COLO668 (cell line): Measurements from ENCODE around the gene TH.

Experiments
- DNase-seq: peaks from one replicate; lab custom pipeline; 2025; ENCODE audit not compliant: unreplicated experiment; lab: John Stamatoyannopoulos, UW

The TH gene

DNA sequence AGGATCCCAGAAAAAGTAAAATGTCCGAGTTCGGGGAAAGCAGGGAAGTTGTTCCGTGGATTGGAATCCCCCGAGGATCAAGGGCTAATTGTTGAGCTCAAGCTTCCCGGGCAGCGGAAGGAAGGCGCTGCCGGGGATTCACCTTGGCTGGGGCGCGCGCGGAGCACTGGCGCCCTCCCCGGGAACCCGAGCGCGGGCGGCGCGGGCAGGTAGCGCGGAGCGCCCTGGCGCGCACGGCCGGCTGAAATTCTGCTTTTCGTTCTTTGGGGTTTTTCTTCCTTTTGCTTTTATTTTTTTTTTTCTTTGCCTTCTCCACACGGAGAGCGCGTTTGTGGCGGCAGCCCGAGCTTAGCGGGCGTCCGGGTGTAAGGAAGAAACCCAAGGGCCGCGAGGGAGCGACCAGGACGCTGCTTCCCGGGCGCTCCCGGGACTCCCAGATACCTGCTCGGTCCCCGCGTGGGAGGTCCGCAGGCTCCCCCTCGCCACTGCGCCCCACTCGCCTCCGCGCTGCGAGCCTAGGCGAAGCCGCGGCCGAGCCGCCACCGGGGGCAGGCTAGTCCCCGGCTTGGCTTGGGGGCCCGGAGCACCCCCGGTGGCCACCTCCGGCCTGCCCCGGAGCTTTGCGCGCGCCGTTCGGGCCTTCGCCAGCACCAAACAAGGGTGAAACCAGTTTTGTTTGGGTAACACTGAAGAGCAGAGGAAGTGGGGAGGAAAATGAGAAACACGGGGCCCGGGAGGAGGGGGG lies 27.6 kb downstream of the TH start:
- peak; percentile 4 for DNase-seq

DNA sequence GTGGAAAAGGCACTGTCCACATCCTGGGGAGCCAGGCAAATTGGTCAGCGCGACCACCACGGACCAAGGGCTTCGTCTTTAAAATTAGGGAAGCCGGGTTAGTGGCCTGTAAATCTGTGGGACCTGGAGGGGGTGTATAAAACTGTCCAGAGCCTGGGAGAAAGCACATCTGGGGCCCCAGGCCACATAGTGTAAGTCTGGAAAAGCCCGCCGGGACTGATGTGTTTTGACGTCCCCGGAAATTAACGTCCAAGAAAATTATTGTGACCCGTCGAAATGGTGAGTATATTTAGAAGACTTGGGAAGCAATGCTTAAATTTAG lies 28.2 kb downstream of the TH start:
- DNase-seq = no peak

DNA sequence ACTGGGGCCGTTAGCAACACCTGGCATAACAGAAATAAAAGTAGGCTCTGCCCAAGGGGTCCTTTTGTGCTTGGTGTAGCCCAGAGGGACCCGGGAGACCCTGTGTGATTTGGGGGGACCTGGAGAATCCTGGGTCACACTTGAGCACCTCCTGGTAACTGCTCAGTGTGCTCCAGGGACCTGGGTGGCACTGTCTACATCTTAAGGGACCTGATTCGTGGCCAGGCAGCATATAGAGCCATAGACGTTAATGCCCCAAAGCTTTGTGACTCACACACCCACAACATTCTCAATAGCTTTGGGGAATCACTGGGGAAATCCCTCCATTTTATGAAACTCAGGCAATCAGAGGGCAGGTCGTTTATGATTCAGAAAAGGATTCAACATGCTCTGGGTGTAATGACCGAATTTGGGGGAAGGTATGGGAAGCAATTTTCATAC lies 28.8 kb downstream of the TH start:
- no peak for DNase-seq

DNA sequence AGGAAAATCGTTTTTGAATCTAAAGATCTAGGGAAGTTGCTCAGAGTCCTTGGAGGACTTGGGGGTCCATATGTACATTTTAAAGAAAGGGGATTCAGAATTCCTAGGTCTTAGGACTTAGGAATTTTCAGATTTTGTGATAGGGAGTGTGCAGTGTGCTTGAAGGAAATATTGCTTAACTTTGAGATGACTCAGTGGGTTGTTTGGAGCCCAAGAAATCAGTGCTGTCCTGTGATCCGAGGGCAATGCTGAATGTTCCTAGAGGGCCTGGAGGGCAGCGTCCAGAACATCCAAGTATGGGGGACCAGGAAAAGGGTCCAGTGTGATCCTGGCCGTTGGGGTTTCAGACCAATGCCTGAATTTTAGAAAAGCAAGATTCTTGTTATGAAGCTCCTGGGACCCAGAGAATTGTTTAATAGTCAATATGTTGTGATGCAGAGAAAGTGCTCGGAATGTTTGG lies 29.3 kb downstream of the TH start:
- no peak for DNase-seq

DNA sequence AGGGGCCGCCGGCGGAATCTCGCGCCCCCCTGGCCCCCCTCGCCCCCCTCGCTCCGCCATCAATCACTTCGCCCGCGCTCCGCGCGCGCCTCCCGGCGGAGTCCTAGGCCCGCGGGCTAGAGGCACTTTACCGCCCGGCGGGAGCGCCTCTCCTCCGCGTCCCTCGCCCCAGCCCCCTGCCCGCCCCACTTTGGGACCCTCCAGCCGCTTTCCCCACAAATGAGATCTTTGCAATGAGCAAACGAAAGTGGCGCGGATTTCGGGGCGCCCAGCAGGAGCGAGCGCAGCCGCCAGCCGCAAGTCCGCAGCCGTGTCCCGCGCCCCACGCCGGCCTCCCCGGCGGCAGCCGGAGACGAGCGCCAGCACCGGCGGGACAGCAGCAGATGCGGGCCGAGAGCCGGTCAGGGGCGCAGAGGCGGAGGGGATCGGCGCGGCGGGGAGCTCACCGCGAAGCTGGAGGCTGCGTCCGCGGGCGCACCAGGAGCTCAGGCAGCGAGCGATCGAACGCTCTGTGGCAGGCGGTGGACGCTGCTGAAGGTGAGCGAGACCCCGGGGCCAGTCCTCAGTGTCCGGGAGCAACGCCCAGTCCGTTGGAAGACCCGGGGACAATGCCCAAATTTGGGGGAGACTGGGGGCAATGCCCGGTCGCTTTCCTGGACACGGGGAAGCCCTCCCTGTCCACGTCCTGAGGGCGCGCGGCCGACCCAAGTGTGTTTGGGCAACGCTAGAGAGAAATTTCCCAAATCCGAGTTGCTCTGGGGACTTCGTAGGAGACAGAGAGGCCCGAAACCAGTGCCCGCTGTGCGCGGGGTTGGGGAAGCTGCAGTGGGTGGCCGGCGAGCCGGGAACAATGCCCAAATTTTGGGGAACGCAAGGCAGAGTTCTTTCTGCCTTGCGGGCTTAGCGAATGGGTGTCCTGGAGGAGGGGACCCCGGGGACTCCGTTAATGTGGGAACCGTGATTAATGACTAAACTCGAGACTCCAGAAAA lies 30.9 kb downstream of the TH start:
- DNase-seq = no peak

DNA sequence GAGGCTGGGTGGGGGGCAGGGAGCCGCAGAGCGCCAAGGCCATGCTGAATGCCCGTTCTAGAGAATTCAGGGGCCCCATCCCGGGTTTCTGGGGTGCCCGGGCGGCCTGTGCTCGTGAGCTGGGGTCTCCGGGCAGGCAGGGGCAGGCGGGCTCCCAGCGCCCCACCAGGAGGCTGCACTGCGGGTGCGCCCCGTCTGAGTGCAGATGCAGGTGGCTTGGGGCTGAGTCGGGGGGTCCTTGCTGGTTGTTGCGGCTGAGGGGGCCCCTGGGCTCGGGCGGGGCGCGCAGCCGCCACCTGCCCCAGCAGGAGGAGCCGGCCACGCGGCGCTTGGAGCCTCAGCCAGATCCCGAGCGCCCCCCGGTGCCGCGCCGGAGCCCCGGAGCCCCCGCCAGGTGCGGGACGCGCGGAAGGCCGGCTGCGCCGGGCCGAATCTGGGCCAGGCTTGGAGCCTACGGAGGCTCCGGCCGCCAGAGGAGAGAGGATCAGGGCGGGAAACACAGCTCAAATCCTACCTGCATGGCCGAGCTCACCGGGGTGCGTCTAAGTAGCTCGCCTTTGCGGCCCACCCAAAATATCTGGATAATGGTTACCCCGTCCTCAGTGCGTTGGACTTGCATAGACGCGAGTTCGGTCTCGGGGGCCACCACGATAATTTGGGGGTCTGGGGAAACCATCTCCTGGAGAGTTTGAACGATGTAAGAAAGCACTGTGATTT lies 31.8 kb downstream of the TH start:
- DNase-seq = no peak

DNA sequence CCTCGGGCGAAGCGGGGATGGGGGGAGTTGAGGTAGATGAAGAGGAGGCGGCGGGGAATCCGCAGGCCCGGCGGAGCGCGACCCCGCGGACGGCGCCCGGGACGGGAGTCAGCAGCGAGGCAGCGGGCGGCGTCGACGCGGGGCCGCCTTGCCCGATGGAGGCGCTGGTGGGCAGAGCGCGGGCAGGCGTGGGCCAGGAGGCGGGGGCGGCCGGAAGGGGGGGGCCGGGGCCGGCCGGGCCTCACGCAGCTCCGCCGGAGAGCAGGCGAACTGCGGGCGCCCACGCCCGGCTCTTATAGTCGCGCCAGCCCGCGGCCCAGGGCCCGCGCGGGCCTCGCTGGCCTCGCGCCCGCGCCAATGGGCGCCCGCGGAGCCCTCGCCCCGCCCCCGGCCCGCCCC lies 32.5 kb downstream of the TH start, which contains the start of gene IGF2:
TSS of gene IGF2 (minus strand) at position 267 of the 399 bp plus-strand sequence. CDS start 3,866 bp downstream, outside the sequence.
- no peak for DNase-seq

DNA sequence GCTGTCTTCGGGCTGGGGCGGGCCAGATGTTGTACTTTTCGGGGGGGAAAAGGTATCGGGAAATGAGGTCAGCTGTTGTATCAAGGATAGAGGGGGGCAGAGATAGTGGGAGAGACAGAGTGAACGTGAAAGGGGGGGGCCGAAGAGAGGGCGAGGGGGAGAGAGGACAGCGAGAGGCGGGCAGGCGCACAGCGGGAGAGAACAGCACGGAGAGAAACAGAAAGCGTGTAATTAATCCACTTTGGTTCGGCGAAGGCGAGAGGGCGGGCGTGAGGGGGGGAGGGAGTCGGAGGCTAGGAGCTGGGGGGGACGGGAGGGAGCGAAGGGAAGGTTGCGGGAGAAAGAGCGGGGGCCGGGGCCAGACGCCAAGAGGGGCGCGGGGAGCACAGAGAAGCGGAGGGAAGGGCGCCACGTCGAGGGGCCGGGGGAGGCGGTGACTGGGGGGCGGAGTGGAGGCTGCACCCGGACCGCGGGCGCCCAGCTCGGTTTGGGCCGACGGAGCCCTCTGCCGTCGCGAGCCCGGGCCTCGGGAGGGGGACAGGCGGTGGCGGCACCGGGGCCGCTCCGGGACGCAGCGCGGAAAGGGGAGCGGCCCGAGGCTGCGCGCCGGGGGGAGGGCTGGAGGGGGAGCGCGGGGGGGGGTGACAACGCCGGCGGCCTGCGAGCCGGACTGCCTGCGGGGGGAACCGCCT lies 33.0 kb downstream of the TH start:
- no peak for DNase-seq

DNA sequence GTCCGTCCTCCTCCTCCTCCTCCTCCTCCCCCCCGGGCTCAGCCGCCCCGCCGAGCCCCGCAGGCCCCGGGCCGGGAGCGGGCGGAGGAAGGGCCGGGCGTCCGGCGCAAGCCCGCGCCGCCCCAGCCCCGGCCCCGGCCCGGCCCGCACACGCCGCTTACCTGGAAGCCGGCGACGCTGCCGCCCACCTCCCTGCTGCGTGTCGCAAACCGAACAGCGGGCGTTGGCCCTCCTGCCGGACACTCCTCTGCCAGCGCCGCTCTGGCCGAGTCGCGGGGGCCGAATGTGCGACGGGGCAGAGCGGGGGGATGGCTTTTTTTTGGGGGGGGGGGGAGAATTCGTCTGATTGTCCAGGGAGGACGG lies 33.6 kb downstream of the TH start:
- no peak for DNase-seq

DNA sequence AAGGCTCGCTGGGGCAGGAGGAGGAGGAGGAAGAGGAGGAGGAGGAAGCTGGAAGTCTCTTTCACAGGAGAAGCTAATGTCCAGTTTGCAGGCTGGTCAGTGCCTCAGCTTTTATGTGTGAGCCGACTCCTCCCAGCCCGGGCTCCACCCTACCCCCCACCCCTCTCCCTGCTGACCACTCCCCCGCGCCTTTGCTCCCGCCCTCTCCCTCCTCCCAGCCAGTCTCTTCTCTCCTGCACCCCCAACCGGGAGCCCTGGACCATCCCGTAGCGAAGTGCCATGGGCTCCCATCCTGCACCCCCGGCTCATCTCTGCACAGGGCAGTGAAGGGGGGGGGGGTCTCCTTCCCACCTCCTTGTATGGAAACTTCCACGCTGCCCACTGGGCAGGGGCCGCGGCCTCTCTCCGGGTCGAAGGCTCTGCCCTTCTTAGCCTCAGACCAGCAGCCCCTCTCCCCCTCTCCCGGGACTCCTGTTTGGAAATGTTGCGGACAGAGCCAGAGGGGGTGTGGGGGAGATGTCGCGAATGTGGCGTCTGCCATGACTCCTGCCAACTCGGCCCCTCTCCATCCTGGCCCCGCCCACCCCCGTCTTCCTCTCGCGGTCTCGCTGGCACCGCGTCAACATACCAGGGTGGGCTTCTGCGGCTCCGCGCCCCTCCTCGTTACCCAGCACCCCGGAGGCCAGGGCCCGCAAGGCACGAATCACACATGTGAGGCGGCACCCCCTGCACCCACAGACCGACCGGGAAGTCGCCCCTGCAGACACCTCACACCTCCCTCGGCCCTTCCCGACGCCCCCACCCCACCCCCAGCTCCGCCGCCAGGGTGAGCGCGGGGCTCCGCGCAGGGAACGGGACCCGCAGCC lies 34.2 kb downstream of the TH start:
- no peak for DNase-seq

DNA sequence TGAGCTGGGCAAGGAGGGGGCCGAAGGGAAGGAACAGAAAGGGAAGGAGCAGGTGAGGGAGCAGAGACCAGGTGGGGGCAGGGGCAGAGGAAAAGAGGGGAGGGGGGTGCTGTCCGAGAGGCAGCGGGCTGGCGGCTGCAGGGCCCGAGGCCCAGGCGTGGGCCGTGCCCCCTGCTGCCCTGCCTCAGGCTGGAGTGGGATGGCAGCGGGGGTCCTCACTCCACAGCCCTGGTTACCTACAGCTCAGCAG lies 34.7 kb downstream of the TH start:
- no peak for DNase-seq

DNA sequence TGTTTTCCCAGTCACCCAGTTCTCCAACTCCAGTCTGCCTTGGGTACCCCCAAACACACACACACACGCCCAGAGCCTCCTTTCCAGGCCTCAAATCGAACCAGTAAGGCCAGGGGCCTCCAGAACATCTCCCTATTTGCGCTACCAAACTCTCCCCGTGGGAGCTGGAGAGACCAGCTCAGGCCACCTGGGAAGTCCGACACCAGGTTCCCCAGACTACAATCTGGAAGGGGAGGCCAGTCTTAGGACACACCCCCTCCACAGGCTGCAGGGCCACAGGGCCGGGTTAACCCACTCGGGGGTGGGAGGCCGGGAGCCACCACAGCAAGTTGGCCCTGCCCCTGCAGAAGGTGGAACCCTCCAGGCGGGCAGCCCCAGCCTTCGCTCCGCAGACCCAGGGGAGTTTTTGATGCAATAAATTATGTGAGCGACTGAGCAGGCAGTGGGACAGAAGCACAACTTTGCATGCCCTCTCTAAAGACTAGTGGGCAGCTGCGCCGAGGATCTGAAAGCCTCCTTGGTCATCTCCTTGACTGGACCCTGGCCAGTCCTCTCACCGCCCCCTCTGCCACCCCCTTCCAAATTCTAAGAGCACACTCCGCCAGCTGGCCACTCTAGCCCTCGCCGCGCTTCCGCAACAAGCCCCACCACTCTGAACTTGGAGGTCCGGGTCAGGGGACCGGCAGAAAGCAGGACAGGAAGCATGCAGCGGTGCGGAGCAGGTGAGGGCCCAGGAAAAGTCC lies 35.2 kb downstream of the TH start:
- DNase-seq = no peak

DNA sequence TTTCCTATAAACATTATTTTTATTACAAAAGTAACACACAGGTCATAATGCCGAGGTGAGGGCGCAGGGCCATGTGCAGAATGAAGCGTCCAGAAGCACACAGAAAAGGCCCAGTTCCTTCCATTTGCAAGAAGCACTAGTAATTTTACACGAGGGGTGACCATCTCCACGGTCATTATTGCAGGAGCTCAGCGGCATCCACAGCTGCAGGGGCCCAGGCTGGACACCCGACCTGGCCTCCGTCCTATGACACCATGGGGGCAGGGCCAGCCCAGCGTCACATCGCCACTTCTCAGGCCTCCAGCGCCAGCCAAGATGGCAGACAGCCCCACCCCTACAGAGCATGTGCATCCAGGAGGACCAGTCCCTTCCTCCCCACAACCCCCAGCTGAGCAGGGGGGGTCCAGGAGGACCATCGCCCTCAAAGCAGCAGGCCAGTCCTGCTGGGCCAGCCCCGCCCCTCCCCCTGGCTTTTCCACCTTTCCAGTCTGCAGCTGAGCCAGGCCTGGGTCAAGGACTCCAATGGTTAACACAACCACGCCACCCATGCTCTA lies 35.9 kb downstream of the TH start:
- DNase-seq = no peak

DNA sequence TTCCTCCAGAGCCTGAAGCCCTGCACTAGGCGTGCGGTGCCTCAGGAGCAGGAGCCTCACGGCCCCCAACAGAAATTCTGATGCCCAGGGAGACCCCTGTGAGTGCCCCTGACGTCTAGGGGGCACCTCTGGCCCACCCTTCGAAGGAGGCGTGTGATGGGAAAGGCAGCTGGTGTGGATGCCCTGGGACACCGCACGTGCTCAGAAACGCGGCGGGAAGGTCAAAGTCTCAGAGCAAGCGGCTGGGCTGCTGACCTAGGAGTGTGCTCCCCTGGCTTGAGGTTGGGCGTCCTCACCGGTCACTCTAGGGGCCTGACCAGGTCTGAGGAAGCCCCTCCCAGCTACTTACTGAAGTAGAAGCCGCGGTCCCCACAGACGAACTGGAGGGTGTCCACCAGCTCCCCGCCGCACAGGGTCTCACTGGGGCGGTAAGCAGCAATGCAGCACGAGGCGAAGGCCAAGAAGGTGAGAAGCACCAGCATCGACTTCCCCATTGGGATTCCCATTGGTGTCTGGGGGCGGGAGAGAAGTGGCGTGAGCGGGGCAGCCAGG lies 36.5 kb downstream of the TH start:
- DNase-seq = no peak

DNA sequence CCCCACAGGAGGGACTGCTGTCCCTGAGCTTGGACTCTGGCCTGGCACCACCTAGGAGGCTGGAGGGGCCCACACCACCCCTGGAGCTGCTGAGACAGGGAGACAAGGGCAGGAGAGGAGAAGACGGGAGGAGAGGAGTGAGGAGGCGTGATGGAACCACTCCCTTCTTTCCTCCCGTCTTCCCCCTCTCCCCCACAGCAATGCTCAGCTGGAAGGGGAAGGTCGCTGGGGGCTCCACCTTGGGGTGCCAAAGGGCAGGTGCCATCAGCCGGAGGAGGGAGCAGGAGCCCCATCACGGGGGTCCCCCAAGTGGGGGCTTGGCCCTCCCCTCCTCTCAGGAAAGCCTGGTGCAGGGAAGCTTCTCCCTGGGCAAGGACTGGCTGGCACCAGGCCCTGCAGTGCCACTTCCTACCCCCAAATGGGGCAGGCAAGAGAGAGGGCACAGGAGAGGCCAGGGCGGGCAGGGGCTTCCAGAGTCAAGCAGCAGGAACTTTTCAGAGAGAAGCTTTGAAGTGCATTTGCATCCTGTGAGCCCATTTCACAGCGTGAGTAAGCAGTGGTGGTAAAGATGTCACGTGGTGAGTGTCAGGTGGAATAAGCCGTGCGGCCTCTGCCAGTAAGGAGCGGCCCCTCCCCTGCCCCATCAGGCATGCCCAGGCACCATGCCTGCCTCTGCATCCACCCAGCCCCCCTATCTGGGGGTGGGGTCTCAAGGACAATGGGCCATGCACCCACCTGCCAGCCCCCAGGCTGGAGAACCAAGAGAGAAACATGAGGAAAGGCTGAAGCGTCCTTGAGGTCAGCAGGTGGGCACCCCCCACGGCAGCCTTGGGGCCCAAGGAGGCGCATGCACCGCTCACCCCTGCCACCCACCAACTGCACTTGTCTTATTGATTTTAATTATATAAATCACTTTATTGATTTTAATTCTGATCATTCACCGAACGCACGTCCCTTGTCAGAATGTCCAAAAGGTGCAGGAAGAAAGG lies 37.3 kb downstream of the TH start:
- DNase-seq = no peak

DNA sequence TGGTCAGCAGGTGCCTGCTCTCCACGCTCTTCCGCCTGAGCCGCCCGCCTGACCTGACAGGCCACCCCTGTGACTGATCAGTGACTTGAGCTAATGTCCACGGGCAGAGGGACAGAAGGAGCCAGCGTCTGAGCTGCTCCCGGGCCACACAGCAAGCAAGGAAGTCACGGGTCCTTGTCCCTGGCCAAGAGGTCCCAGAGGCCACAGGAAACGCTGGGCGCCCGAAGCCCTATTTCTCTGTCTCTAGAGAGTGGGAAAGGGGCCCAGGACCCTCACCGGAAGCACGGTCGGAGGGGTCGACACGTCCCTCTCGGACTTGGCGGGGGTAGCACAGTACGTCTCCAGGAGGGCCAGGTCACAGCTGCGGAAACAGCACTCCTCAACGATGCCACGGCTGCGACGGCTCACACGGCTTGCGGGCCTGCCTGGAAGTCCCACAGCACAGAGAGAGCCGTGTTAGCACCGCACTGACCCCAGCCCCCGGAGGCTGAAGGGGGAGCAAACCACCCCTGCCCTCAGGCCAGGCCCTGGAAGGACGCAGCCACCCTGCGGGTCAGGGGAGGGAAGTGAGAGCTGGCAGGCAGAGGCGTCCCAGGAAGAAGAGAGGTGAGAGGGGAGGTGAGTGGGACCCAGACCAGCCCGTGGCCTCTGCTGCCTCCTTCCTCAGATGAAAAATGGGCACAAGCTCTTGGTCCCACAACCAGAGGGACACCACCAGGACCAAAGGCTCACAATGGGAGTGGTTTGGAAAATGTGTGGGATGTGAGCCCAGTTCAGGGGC lies 38.2 kb downstream of the TH start:
- no peak for DNase-seq

DNA sequence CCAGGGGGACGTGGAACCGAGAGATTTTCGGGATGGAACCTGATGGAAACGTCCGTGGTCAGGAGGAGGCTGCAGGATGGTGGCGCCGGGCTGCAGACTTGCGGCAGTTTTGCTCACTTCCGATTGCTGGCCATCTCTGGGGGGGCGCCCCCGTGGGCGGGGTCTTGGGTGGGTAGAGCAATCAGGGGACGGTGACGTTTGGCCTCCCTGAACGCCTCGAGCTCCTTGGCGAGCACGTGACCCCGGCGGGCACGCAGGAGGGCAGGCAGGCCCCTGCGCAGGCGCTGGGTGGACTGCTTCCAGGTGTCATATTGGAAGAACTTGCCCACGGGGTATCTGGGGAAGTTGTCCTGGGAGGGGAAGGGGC lies 38.8 kb downstream of the TH start:
- no peak for DNase-seq
